Testis (tissue), 3 donors: Measurements from ENCODE around the gene GTF2IRD2. TPM values are rescaled to one million over a fixed set of nuclear protein-coding genes. Genes with fewer than 3 reads are reported as not detected.
"Not testable (repeated sequence)": the region's sequence is repeated elsewhere in the genome, so short reads cannot be mapped to it uniquely, and the experiment has no call there.

Experiments
- DNase-seq: peaks from one replicate; pipeline ENCODE4 v3.0.0-alpha.2; 2019
- H3K27ac ChIP-seq, 2 donors: fragments of 200-600 bp; sonication (generic); one replicate each; pipeline ENCODE4 v1.5.1; 2019
- H3K27me3 ChIP-seq: fragments of 200-600 bp; sonication (generic); one replicate; pipeline ENCODE4 v1.5.1; 2019
- H3K36me3 ChIP-seq: fragments of 200-600 bp; sonication (generic); one replicate; pipeline ENCODE4 v1.5.1; 2017; ENCODE audit warnings: low read depth; ENCODE audit errors: missing control alignments
- H3K4me1 ChIP-seq: fragments of 200-600 bp; sonication (generic); one replicate; pipeline ENCODE4 v1.5.1; 2019
- H3K4me3 ChIP-seq, 2 donors: fragments of 200-600 bp; sonication (generic); one replicate each; pipeline ENCODE4 v1.5.1; 2017 to 2019
- H3K9me3 ChIP-seq: fragments of 200-600 bp; sonication (generic); one replicate; pipeline ENCODE4 v1.5.1; 2017
- WGBS, 2 donors: methylation state at CpG; one replicate each; pipeline ENCODE4 v1.1.5; 2018; 5-methylcytosine and 5-hydroxymethylcytosine counted together
- intact Hi-C: fragments of 100-400 bp; cut with DNase I; formaldehyde crosslinking; loops from one replicate; pipeline ENCODE4 v1.15.1; 2023; ENCODE audit warnings: low total_unique reads
- polyA plus RNA-seq: library from polyadenylated mRNA; stranded (reverse); fragments of 350-450 nt; fragmentation: Illumina TruSeq; extraction: RNeasy Lipid Tissue Mini Kit (QIAGEN cat#74804); gene quantifications from one replicate; pipeline ENCODE4 v1.2.3, GENCODE V29; 2014; ENCODE audit warnings: low read depth, low replicate concordance; ENCODE audit not compliant: insufficient read depth
- total RNA-seq, 2 donors: library from RNA; depleted of rRNA; stranded (reverse); fragments of >200 nt; gene quantifications; one replicate each; pipeline ENCODE4 v1.2.3, GENCODE V29; 2016

Gene GTF2IRD2
- total and polyA plus RNA-seq, 3 donors from 2014 or later = 10.4 to 28.8 (median 27.9) TPM

DNA sequence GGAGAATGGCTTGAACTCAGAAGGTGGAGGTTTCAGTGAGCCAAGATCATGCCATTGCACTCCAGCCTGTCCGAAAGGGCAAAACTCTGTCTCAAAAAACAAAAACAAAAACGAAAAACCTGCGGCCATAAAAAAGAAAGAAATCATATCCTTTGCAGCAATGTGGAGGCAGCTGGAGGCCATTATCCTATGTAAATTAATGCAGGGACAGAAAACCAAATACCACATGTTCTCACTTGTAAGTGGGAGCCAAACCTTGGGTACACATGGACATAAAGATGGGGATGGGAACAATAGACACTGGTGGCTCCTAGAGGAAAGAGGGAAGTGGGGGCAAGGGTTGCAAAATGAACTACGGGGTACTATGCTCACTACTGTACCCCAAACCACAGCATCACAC, 21.0 kb downstream of the GTF2IRD2 start:
- H3K4me1 ChIP-seq, DNase-seq, H3K36me3 ChIP-seq, H3K4me3 ChIP-seq, H3K27ac ChIP-seq, intact Hi-C loops, H3K27me3 ChIP-seq, H3K9me3 ChIP-seq: not testable (repeated sequence)
- WGBS, 2 donors = 73% methylated on average over 2 of the region's 4 CpGs; no CpG with 5 or more reads in 1 of the 2 donors

DNA sequence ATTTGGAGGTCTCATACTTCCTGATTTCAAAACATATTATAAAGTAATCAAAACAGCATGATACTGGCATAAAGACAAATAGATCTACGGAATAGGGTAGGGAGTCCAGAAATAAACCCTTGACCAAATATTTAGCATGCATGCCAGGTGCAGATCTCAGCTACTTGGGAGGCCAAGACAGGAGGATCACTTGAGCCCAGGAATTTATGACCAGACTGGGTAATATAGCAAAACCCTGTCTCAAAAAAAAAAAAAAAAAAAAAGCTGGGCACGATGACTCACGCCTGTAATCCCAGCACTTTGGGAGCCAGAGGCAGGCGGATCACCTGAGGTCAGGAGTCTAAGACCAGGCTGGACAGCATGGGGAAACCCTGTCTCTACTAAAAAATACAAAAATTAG, 21.4 kb downstream of the GTF2IRD2 start:
- 67 to 82% methylated on average over 1 to 3 of the region's 4 CpGs for WGBS, 2 donors
- H3K27ac ChIP-seq, H3K36me3 ChIP-seq, H3K27me3 ChIP-seq, H3K4me1 ChIP-seq, H3K4me3 ChIP-seq, intact Hi-C loops, DNase-seq, H3K9me3 ChIP-seq: not testable (repeated sequence)

DNA sequence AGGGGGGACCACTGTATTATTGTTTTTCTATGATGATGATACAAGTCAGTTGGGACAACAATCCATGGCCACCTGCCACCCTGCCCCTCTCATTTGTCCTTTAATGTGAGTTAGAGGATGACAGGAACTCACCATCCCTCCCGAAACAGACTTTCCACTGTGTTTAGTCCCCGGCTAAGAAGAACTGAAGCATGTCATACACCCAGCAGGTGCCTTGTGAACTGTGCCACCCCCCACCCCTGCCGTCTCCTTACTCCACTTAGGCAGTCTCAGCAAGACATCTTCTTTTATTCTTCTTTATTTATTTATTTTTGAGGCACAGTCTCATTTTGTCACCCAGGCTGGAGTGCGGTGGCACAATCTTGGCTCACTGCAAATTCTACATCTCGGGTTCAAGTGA, 30.1 kb downstream of the GTF2IRD2 start:
- H3K9me3 ChIP-seq, H3K27me3 ChIP-seq, H3K4me1 ChIP-seq, H3K27ac ChIP-seq, H3K4me3 ChIP-seq, DNase-seq, intact Hi-C loops, H3K36me3 ChIP-seq: not testable (repeated sequence)
- no CpG with 5 or more reads among the region's 5 CpGs for whole genome bisulfite sequencing, 2 donors

DNA sequence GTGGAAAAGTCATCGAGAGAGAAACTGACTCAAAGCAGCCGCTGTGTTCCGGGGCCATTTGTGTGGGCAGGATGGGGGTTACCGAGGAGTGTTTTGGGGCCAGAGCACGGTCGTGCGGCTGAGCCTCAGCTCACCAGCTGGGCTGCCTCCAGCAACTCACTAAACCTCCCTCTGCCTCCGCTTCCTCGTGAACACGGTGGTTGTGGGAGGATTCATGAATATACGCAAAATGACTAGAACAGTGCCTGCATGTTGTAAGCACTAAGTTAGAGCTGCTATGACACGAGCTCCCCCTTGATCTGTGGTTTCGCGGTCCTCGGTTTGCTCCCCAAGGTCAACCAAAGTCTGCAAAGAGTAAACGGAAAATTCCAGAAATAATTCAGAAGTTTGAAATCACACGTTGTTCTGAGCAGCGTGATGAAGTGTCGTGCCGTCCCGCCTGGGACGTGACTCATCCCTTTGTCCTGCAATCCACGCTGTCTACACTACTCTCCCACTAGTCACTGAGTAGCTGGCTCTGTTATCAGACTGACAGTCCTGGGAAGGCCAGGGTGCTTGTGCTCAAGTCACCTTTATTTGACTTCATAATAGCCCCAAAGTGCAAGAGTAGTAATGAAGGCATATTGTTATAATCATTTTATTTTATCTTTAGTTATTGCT, 31.1 kb downstream of the GTF2IRD2 start:
- no CpG with 5 or more reads among the region's 23 CpGs for WGBS, 2 donors
- H3K4me1 ChIP-seq, H3K27me3 ChIP-seq, DNase-seq, H3K4me3 ChIP-seq, H3K36me3 ChIP-seq, H3K27ac ChIP-seq, intact Hi-C loops, H3K9me3 ChIP-seq: not testable (repeated sequence)

DNA sequence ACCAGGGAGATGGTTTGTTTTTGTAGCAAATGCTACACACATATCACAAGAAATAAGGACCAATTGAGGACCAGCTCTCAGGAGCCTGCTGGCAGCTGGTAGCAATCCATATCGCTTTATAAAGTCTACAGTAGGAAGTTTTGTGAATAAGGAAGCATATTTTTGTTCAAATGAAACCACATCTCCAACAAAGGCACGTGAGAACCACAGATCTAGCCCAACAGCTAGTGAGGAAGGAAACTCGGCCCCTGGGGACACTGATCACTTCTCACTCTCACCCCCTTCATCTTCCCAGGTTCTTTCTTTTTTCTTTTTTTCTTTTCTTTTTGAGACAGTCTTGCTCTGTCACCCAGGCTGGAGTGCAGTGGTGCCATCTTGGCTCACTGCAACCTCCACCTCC, 35.5 kb downstream of the GTF2IRD2 start:
- H3K27ac ChIP-seq, H3K4me3 ChIP-seq, DNase-seq, H3K27me3 ChIP-seq, H3K36me3 ChIP-seq, H3K4me1 ChIP-seq, H3K9me3 ChIP-seq, intact Hi-C loops: not testable (repeated sequence)
- WGBS, 2 donors = no CpG with 5 or more reads among the region's 3 CpGs

DNA sequence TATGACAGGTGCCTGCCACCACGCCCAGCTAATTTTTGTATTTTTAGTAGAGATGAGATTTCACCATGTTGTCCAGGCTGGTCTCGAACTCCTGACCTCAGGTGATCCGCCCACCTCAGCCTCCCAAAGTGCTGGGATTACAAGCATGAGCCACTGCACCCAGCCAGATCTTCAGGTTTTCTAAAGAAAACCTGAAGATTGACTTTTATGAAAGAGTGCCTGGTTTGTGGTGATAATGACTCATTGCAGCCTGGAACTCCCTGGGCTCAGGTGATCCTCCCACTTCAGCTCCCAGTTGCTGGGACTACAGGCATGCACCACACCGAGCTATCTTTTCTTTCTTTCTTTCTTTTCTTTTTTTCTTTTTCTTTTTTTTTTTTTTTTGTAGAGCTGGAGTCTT, 52.8 kb downstream of the GTF2IRD2 start:
- intact Hi-C loops, H3K4me1 ChIP-seq, H3K9me3 ChIP-seq, H3K36me3 ChIP-seq, H3K27ac ChIP-seq, DNase-seq, H3K27me3 ChIP-seq, H3K4me3 ChIP-seq: not testable (repeated sequence)
- 69 to 83% methylated on average over 1 of the region's 4 CpGs for WGBS, 2 donors

DNA sequence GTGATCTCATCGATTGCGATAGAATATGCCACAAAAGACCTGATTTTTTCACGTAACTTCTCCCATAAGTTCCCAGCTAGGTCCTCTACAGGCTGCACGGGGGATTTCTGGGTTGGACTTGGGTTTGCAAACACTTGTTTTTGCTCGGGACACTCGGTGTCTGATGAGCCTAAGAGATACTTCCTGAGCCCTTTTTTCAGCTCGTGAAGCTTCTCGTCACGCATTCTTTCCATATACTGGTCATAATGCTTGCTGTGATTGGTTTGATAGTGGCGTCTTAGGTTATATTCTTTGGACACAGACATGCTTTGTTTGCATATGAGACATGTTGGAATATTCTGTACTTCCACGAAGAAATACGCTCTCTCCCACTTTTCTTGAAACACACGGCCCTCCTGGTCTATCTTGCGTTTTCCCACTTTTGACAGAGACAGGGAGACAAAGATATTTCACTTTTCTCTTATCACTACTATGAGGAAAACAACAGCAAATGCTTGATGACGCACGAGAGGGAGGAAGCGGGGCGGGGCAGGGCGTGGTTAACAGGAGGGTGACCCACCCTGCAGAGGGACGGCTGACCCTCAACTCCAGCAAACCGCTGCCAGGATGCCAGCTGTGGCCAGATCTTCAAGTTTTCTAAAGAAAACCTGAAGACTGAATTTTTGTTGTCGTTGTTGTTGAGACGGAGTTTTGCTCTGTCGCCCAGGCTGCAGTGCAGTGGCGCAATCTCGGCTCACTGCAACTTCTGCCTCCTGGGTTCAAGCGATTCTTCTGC, 53.4 kb downstream of the GTF2IRD2 start:
- 92 to 100% methylated on average over 3 to 5 of the region's 27 CpGs for WGBS, 2 donors
- H3K27ac ChIP-seq, DNase-seq, intact Hi-C loops, H3K36me3 ChIP-seq, H3K4me1 ChIP-seq, H3K4me3 ChIP-seq, H3K9me3 ChIP-seq, H3K27me3 ChIP-seq: not testable (repeated sequence)

DNA sequence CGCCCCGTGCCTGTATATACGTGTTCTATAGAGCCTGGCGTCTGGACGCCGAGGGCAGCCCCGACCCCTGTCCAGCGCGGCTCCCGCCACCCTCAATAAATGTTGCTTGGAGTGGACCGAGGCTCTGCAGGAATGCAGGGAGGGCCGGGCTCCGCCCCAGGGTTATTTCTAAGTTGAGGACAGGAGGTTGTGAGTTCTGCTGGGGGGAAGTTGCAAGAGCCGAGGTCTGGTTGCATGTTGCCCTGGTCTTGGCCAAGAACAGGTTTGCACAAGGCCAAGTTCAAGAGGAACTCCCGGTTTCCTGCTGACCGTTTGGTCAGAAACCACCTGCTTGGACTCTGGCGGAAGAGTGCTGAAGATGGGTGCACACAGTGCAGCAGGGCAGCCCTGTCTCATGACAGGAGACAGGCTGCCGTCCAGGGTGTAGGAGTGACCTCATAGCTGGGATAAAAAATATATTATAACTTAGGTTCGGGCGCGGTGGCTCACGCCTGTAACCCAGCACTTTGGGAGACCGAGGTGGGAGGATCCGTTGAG, 62.1 kb downstream of the GTF2IRD2 start:
- intact Hi-C loops, H3K4me1 ChIP-seq, H3K4me3 ChIP-seq, H3K27me3 ChIP-seq, DNase-seq, H3K9me3 ChIP-seq, H3K36me3 ChIP-seq, H3K27ac ChIP-seq: not testable (repeated sequence)
- no CpG with 5 or more reads among the region's 24 CpGs for WGBS, 2 donors

DNA sequence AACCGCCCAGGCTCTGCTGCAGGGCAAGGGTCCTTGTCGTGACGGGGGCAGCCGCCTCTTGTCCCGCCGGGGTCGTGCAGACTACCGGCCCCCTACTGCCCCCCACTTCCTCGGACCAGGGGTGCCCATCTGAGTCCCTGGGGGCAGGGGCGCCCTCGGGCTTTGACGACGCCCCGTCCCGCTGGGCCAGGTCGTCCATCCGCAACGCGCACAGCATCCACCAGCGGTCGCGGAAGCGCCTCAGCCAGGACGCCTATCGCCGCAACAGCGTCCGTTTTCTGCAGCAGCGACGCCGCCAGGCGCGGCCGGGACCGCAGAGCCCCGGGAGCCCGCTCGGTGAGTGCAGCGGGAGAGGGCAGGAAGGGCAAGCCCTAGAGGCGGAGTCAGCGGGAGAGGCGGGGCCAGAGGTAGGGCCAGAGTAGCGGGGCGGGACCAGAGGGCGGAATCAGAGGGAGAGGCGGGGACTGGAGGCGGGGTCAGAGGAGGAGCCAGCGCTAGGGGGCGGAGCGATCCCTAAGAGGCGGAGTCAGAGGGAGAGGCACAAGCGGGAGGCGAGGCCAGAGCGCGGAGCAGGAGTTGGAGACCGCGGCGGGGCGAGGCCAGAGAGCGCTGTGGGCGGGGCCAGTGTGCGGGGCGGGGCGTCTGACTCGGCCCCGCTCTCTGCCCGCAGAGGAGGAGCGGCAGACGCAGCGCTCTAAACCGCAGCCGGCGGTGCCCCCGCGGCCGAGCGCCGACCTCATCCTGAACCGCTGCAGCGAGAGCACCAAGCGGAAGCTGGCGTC, 62.8 kb downstream of the GTF2IRD2 start:
- H3K36me3 ChIP-seq, intact Hi-C loops, H3K4me1 ChIP-seq, H3K27ac ChIP-seq, H3K9me3 ChIP-seq, H3K4me3 ChIP-seq, H3K27me3 ChIP-seq: not testable (repeated sequence)
- DNase-seq = peak; percentile 97
- 0% methylated on average over 5 of the region's 82 CpGs; no CpG with 5 or more reads in 1 of the 2 donors for WGBS, 2 donors

DNA sequence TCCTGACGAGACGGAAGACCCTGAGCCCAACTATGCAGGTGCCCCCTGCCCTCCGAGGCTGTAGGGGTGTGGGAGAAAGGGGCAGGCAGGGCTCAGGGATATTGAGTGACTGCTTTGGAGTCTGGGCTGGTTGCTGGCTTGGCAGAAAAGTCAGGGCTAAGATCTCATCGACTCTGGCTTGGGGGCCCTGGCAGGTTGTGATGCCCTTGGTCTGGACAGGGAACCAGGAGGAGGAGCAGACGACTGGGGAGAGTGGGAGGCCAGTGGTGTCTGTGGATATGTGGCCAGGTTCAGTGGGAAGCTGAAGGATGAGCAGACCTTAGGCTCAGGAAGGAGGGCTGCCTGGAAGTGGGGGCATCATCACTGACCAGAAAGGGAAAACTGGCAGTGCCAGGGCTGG, 67.8 kb downstream of the GTF2IRD2 start:
- 79 to 95% methylated on average over 2 of the region's 5 CpGs for WGBS, 2 donors
- intact Hi-C loops, H3K9me3 ChIP-seq, H3K36me3 ChIP-seq, H3K4me3 ChIP-seq, H3K27me3 ChIP-seq, H3K4me1 ChIP-seq, DNase-seq, H3K27ac ChIP-seq: not testable (repeated sequence)

DNA sequence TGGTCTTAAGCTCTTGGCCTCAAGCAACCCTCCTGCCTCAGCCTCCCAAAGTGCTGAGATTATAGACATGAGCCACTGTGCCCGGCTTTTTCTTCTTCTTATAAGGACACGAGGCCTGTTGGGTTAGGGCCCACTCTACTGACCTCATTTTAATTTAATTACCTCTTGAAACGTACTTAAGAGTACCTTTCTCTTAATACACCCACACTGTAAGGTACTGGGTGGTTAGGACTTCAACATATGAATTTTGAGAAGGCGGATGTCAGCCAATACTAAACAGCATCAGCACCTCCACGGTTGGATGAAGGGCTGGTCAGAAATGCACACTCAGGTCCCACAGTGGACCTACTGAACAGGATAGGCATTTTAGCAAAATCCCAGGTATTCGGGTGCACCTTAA, 69.7 kb downstream of the GTF2IRD2 start:
- DNase-seq, H3K27me3 ChIP-seq, H3K9me3 ChIP-seq, H3K4me3 ChIP-seq, intact Hi-C loops, H3K27ac ChIP-seq, H3K4me1 ChIP-seq, H3K36me3 ChIP-seq: not testable (repeated sequence)
- WGBS, 2 donors = 80 to 81% methylated on average over 1 to 4 of the region's 6 CpGs
